A549 (cell line): ENCODE results near the gene SETDB1. TPM values are rescaled to one million over a fixed set of nuclear protein-coding genes. Genes with fewer than 3 reads are reported as not detected.
A peak's percentile ranks its signal among the peaks of the same experiment; 100 is the strongest.
"Not testable (repeated sequence)": the region's sequence is repeated elsewhere in the genome, so short reads cannot be mapped to it uniquely, and the experiment has no call there.

Experiments used
- ATAC-seq, 2 experiments: fragments of 200-7000 bp in 1 of 2; fragments of >200 bp in 1 of 2; cut with Nextera tagmentation in 1 of 2; cut with Tn5 transposase in 1 of 2; 3 replicates each; pipeline versions ENCODE4 v1.8.0 to v1.9.1; 2018 to 2020; ENCODE audit warnings: mild to moderate bottlenecking in 1 of 2, moderate library complexity in 1 of 2
- CTCF ChIA-PET: fragments of 300-600 bp; sonication (Branson Sonifier 250); formaldehyde crosslinking; extraction: SDS; loops from one replicate; lab custom pipeline; 2021; ENCODE audit warnings: antibody characterized with exemption, inconsistent platforms; lab: Yijun Ruan, JAX
- POLR2A ChIA-PET: fragments of 350-600 bp; formaldehyde crosslinking; extraction: SDS; loops from one replicate; lab custom pipeline; 2021; ENCODE audit warnings: antibody characterized with exemption, inconsistent platforms; lab: Yijun Ruan, JAX
- DNase-seq, 2 experiments: peaks; one replicate each; pipeline versions ENCODE4 v3.0.0 to v3.0.0-alpha.2; 2011 to 2016; ENCODE audit warnings: low read depth in 1 of 2, low spot score in 1 of 2
- FAIRE-seq: peaks from 2 replicates; lab custom pipeline; 2011; peaks lifted over from hg19 to GRCh38; lab: Jason Lieb, UNC
- H3K27ac ChIP-seq, 2 experiments: fragments of >200 bp; sonication (Bioruptor Twin); formaldehyde crosslinking; 3 replicates each; pipeline ENCODE4 v1.5.1; 2016 to 2017
- H3K4me1 ChIP-seq: fragments of >200 bp; sonication (Bioruptor Twin); formaldehyde crosslinking; 3 replicates; pipeline ENCODE4 v1.6.1; 2016
- H3K4me2 ChIP-seq: fragments of >200 bp; sonication (Bioruptor Twin); formaldehyde crosslinking; 3 replicates; pipeline ENCODE4 v1.6.1; 2016
- H3K4me3 ChIP-seq: fragments of >200 bp; sonication (Bioruptor Twin); formaldehyde crosslinking; 3 replicates; pipeline ENCODE4 v1.5.1; 2016
- H3K9me3 ChIP-seq: fragments of >200 bp; sonication (Bioruptor Twin); formaldehyde crosslinking; 3 replicates; pipeline ENCODE4 v1.6.1; 2016
- BHLHE40 ChIP-seq: IDR thresholded peaks from 2 replicates; pipeline ENCODE4 v1.6.1; 2012; ENCODE audit warnings: low read depth, low read length, inconsistent platforms
- CBX8 ChIP-seq: fragments of 200-600 bp; sonication (generic); IDR thresholded peaks from 2 replicates; pipeline ENCODE4 v1.6.1; 2016
- CHD2 ChIP-seq: fragments of 150-350 bp; IDR thresholded peaks from 2 replicates; pipeline ENCODE4 v1.6.1; 2014; ENCODE audit warnings: low read length; ENCODE audit not compliant: partially characterized antibody
- CHD4 ChIP-seq: fragments of 200-600 bp; sonication (generic); IDR thresholded peaks from 2 replicates; pipeline ENCODE4 v1.6.1; 2016; ENCODE audit warnings: antibody characterized with exemption, mild to moderate bottlenecking, borderline replicate concordance
- EHF ChIP-seq: fragments of 250-450 bp; sonication (Bioruptor Pico); IDR thresholded peaks from 2 replicates; pipeline ENCODE4 v1.5.0; 2020; ENCODE audit warnings: mild to moderate bottlenecking
- EHMT2 ChIP-seq: fragments of 200-600 bp; sonication (generic); IDR thresholded peaks from 2 replicates; pipeline ENCODE4 v1.6.1; 2016; ENCODE audit warnings: antibody characterized with exemption, low read depth, mild to moderate bottlenecking, moderate library complexity
- EP300 ChIP-seq, 2 experiments: fragments of >200 bp; sonication (Bioruptor Twin); formaldehyde crosslinking; IDR thresholded peaks; 2 replicates in 1 of 2; 3 replicates in 1 of 2; pipeline ENCODE4 v1.6.1; 2016 to 2017
- ESRRA ChIP-seq: fragments of 150-350 bp; IDR thresholded peaks from 2 replicates; pipeline ENCODE4 v1.6.1; 2014; ENCODE audit warnings: mild to moderate bottlenecking, low read length, borderline replicate concordance
- HDAC2 ChIP-seq: fragments of 200-600 bp; sonication (generic); IDR thresholded peaks from 2 replicates; pipeline ENCODE4 v1.6.1; 2016
- HOXA7 ChIP-seq: fragments of 250-450 bp; sonication (Bioruptor Pico); IDR thresholded peaks from 2 replicates; pipeline ENCODE4 v1.5.0; 2020; ENCODE audit warnings: mild to moderate bottlenecking, moderate library complexity
- JUN ChIP-seq, 2 experiments: fragments of >200 bp; sonication (Bioruptor Twin); formaldehyde crosslinking; IDR thresholded peaks; 2 replicates in 1 of 2; 3 replicates in 1 of 2; pipeline ENCODE4 v1.6.1; 2016 to 2017
- JUNB ChIP-seq: fragments of >200 bp; sonication (Bioruptor Twin); formaldehyde crosslinking; IDR thresholded peaks from 2 replicates; pipeline ENCODE4 v1.6.1; 2016
- KDM1A ChIP-seq: fragments of 200-600 bp; sonication (generic); IDR thresholded peaks from 2 replicates; pipeline ENCODE4 v1.6.1; 2016; ENCODE audit warnings: low read depth, mild to moderate bottlenecking
- MAFK ChIP-seq: fragments of 450-650 bp; IDR thresholded peaks from 2 replicates; pipeline ENCODE4 v1.6.1; 2014; ENCODE audit not compliant: partially characterized antibody
- PHF8 ChIP-seq: fragments of 200-600 bp; sonication (generic); IDR thresholded peaks from 2 replicates; pipeline ENCODE4 v1.6.1; 2016; ENCODE audit warnings: low read depth, mild to moderate bottlenecking, antibody characterized with exemption, moderate library complexity, borderline replicate concordance
- POLR2A ChIP-seq: IDR thresholded peaks from 2 replicates; pipeline ENCODE4 v1.6.1; 2012; ENCODE audit warnings: mild to moderate bottlenecking, low read length
- POLR2AphosphoS2 ChIP-seq: conservative IDR thresholded peaks from 2 replicates; pipeline ENCODE4 v1.6.1; 2012; ENCODE audit warnings: low read length, improper control_type of control experiment, inconsistent platforms
- RAD21 ChIP-seq, 2 experiments: fragments of >200 bp in 1 of 2; sonication (Bioruptor Twin) in 1 of 2; formaldehyde crosslinking in 1 of 2; IDR thresholded peaks in 1 of 2; conservative IDR thresholded peaks in 1 of 2; 2 replicates in 1 of 2; 3 replicates in 1 of 2; pipeline ENCODE4 v1.6.1; 2012 to 2018; ENCODE audit warnings: inconsistent platforms in 1 of 2
- RARB ChIP-seq: fragments of 250-450 bp; sonication (Bioruptor Pico); IDR thresholded peaks from 2 replicates; pipeline ENCODE4 v1.8.0; 2021; ENCODE audit warnings: mild to moderate bottlenecking, moderate library complexity
- TP53 ChIP-seq: fragments of 250-450 bp; sonication (Bioruptor Pico); IDR thresholded peaks from 2 replicates; pipeline ENCODE4 v1.5.0; 2021; ENCODE audit warnings: mild to moderate bottlenecking, moderate library complexity
- ZNF302 ChIP-seq: fragments of 250-450 bp; sonication (Bioruptor Pico); IDR thresholded peaks from 2 replicates; pipeline ENCODE4 v1.9.0; 2021; ENCODE audit warnings: inconsistent platforms, mild to moderate bottlenecking, moderate library complexity
- ZSCAN20 ChIP-seq: fragments of 250-450 bp; sonication (Bioruptor Pico); IDR thresholded peaks from 2 replicates; pipeline ENCODE4 v1.8.0; 2022; ENCODE audit warnings: mild to moderate bottlenecking, moderate library complexity
- WGBS: methylation state at CpG from one replicate; pipeline ENCODE4 v1.1.6; 2017; ENCODE audit errors: missing lambda C conversion rate; 5-methylcytosine and 5-hydroxymethylcytosine counted together
- polyA minus RNA-seq: library from RNA; depleted of rRNA, polyadenylated mRNA; stranded (reverse); fragments of >200 nt; gene quantifications from 2 replicates; pipeline ENCODE4 v1.2.3, GENCODE V29; 2011; rRNA and poly(A)+ RNA removed
- polyA plus RNA-seq, 4 experiments: library from polyadenylated mRNA; depleted of rRNA in 3 of 4; stranded (reverse); fragments of >200 nt; fragmentation: RNase III in 1 of 4; extraction: RNeasy Plus Mini Kit Qiagen cat#74134 plus additional on column Dnase treatment in 1 of 4; gene quantifications; 2 replicates in 3 of 4; 3 replicates in 1 of 4; pipeline ENCODE4 v1.2.3, GENCODE V29; 2011 to 2017
- TF ChIP-seq, protein P1 (sequence below): IDR thresholded peaks from 2 replicates; pipeline ENCODE4 v1.6.1; 2012
- TF ChIP-seq, protein P2 (sequence below): fragments of >200 bp; sonication (Bioruptor Twin); formaldehyde crosslinking; IDR thresholded peaks from 3 replicates; pipeline ENCODE4 v1.5.1; 2016
- TF ChIP-seq, protein P3 (sequence below): fragments of 450-650 bp; IDR thresholded peaks from 2 replicates; pipeline ENCODE4 v1.6.1; 2014; ENCODE audit warnings: antibody characterized with exemption
- TF ChIP-seq, protein P4 (sequence below): fragments of >200 bp; sonication (Bioruptor Twin); formaldehyde crosslinking; IDR thresholded peaks from 3 replicates; pipeline ENCODE4 v1.6.1; 2016
- TF ChIP-seq, protein P5 (sequence below): fragments of >200 bp; sonication (Bioruptor Twin); formaldehyde crosslinking; IDR thresholded peaks from 2 replicates; pipeline ENCODE4 v1.6.1; 2016

The SETDB1 gene
- polyA plus RNA-seq (2011; rRNA removed) (48.8 and 56.9 TPM in 2 replicates), polyA plus RNA-seq (2017; fragmentation: RNase III; extraction: RNeasy Plus Mini Kit Qiagen cat#74134 plus additional on column Dnase treatment) (25.1 to 27.6 TPM (median 25.2 TPM) in 3 replicates), polyA minus RNA-seq (55.3 and 58.4 TPM in 2 replicates)
- polyA plus RNA-seq (2012; cell fraction: cytosol; rRNA removed) = 16.8 and 18.9 TPM in 2 replicates
- 32.0 and 46.3 TPM in 2 replicates for polyA plus RNA-seq (2012; cell fraction: nucleus; rRNA removed)

DNA sequence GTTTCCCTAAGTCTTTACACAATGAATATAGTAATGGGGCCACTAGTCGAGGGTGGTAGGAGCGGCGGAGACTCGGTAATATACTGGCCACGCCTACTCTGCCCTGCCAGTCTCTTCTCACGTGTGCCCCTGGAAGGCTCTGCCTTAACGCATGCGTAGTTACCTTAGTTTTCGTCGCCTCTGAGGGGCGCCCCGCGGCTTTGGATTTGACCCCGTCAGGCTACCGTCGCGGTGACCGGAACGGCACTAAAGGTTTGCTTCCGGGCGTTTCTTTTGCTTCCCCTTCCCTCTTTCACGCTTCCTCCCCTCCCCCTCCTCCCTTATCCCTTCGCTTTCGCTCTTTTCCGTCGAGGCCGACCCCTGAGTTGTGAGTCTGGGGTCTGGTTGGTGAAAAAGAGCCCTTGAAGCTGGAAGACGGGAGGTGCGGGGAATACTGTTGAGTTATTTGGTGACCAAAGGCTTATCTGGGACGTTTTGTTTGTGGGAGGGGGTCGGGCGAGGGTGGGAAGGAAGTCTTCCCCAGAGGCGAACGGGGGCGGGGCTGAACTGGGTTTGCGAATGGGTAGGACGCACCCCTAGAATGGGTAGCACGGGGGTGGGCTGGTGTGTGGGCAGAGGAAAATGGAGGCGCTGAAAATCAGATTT, at the start of gene SETDB1:
Gene SETDB1, plus strand, starts transcription at position 267 of the 645 bp plus-strand sequence. CDS start 1,352 bp downstream, outside the sequence.
- POLR2A ChIA-PET = interaction anchor here (0.6 to 2.0 kb wide), 2 partner anchors 49 to 563 kb away, joined by 3 to 6 read pairs; partner anchors contain the start of genes ARNT and RPRD2
- peak within 1 kb of the TSS; percentile 62 for H3K4me3 ChIP-seq
- H3K4me2 ChIP-seq = peak within 1 kb of the TSS; percentile 75
- CTCF ChIA-PET = interaction anchor here (1.0 to 1.2 kb wide), 2 partner anchors 43 to 55 kb away, joined by 3 read pairs; partner anchors contain the start of gene ANXA9
- ATAC-seq (peak; percentile 96), FAIRE-seq (no peak), DNase-seq (peak; percentile 85 to 98)
- peak within 1 kb of the TSS; percentile 91 to 95 for H3K27ac ChIP-seq
- 1% methylated on average over 39 of the region's 39 CpGs for WGBS
- TF ChIP-seq, protein P1, sequence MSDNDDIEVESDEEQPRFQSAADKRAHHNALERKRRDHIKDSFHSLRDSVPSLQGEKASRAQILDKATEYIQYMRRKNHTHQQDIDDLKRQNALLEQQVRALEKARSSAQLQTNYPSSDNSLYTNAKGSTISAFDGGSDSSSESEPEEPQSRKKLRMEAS = peak; percentile 89
- TF ChIP-seq HDAC2 (no peak), RARB (CRISPR knock-in tag) (no peak), HOXA7 (CRISPR knock-in tag) (no peak), POLR2AphosphoS2 (no peak), BHLHE40 (peak; percentile 69), ZNF302 (CRISPR knock-in tag) (no peak), EHF (CRISPR knock-in tag) (peak; percentile 68; the same call in 1 of the 2 replicates), CHD2 (peak; percentile 43), JUN (IDR thresholded peaks at IDR 0.05) (peak; percentile 79 to 94; a peak in 4 of 5 replicates), POLR2A (peak; percentile 35), PHF8 (peak; percentile 72; the same call in 1 of the 2 replicates)
- TF ChIP-seq, protein P2, sequence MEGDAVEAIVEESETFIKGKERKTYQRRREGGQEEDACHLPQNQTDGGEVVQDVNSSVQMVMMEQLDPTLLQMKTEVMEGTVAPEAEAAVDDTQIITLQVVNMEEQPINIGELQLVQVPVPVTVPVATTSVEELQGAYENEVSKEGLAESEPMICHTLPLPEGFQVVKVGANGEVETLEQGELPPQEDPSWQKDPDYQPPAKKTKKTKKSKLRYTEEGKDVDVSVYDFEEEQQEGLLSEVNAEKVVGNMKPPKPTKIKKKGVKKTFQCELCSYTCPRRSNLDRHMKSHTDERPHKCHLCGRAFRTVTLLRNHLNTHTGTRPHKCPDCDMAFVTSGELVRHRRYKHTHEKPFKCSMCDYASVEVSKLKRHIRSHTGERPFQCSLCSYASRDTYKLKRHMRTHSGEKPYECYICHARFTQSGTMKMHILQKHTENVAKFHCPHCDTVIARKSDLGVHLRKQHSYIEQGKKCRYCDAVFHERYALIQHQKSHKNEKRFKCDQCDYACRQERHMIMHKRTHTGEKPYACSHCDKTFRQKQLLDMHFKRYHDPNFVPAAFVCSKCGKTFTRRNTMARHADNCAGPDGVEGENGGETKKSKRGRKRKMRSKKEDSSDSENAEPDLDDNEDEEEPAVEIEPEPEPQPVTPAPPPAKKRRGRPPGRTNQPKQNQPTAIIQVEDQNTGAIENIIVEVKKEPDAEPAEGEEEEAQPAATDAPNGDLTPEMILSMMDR = no peak
- TF ChIP-seq, protein P3, sequence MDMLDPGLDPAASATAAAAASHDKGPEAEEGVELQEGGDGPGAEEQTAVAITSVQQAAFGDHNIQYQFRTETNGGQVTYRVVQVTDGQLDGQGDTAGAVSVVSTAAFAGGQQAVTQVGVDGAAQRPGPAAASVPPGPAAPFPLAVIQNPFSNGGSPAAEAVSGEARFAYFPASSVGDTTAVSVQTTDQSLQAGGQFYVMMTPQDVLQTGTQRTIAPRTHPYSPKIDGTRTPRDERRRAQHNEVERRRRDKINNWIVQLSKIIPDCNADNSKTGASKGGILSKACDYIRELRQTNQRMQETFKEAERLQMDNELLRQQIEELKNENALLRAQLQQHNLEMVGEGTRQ = peak; percentile 66
- peaks cover 4% of the 10 kb centered on the region; the same call in 2 of the 3 replicates for H3K9me3 ChIP-seq
- peaks cover 16% of the 10 kb centered on the region; the same call in 2 of the 3 replicates for H3K4me1 ChIP-seq

DNA sequence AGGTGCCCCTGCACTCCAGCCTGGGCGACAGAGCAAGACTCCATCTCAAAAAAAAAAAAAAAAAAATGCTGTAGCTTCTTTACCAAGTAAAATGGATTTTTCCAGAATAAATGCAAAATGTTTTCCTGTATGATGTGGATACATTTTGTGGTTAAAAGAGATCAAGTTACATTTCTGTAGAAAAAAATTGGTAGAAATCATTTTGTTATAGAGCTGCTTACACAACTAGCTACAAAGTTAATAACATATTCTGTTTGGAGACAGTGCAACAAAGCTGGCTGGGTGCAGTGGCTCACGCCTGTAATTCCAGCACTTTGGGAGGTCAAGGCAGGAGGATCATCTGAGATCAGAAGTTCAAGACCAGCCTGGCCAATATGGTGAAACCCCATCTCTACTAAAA, 47.2 kb upstream of the SETDB1 start:
- not testable (repeated sequence) for ATAC-seq, FAIRE-seq, H3K9me3 ChIP-seq, H3K4me3 ChIP-seq, H3K4me2 ChIP-seq, DNase-seq
- Histone ChIP-seq H3K4me1 (peaks cover 32% of the 10 kb centered on the region), H3K27ac (peak overlapping the region in 1 of 2 experiments; percentile 48; a peak in 1 of 6 replicates)
- CTCF ChIA-PET = interaction anchor here (0.7 to 7.0 kb wide), 4 partner anchors 44 to 597 kb away, joined by 3 to 41 read pairs (median 4); no protein-coding TSS in a partner anchor
- WGBS = 90% methylated on average over 2 of the region's 2 CpGs
- POLR2A ChIA-PET = interaction anchor here (0.7 kb wide), 1 partner anchor 13 kb away, joined by 8 read pairs; no protein-coding TSS in a partner anchor

DNA sequence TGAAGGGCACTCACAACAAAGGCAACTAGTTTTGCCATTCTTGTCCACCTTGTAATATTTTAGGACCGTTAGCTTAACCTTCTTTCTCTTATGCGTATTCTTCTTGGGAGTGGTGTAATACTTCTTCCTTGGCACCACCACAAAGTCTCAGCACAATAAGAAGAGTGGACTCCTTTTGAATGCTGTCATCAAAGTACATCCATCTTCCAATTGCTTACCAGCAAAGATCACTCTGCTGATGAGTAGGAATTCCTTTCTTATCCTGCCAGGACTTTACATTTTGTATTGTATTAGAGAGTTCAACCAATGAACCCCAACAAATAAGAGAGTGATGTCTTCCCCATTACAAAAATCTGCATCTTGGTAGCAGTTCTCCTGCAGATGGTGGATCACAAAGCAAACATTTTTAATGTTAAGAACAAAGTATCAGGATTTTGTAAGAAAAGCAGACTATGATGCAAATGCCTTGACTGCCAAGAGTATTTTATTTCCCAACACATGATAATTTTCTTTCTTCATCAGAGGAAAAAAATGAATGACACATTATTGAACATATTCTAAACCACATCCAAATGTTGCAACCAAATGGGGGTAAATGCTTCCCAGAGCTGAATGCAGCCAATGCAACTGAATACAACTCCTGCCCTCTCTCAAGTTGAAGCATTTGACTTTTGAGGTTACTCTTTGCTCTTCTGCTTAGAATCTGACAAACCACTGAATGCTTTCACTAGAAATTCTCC, 44.7 kb upstream of the SETDB1 start:
- Histone ChIP-seq H3K27ac (peak overlapping the region; percentile 4 to 82; a peak in 5 of 6 replicates), H3K4me3 (no peak overlapping the region), H3K4me2 (peak overlapping the region; percentile 47), H3K4me1 (peaks cover 17% of the 10 kb centered on the region; the same call in 2 of the 3 replicates), H3K9me3 (no peaks in the 10 kb centered on the region)
- ChIA-PET POLR2A (no interaction called here), CTCF (interaction anchor here (1.0 to 7.0 kb wide), 2 partner anchors 37 to 41 kb away, joined by 3 to 41 read pairs; no protein-coding TSS in a partner anchor)
- WGBS = 51% methylated on average over 2 of the region's 2 CpGs
- FAIRE-seq = no peak
- ATAC-seq = 0 out of 6 replicates have a peak, but pooled peaks of 1 of the 2 experiments have one; percentile 32
- peak in 1 of 2 experiments; percentile 20 for DNase-seq
- TF ChIP-seq EHMT2 = no peak
- TF ChIP-seq JUNB = peak; percentile 46; the same call in 1 of the 2 replicates
- TF ChIP-seq ZSCAN20 (CRISPR knock-in tag) = no peak
- TF ChIP-seq CHD2 = no peak
- no peak for TF ChIP-seq CBX8
- TF ChIP-seq, protein P4, sequence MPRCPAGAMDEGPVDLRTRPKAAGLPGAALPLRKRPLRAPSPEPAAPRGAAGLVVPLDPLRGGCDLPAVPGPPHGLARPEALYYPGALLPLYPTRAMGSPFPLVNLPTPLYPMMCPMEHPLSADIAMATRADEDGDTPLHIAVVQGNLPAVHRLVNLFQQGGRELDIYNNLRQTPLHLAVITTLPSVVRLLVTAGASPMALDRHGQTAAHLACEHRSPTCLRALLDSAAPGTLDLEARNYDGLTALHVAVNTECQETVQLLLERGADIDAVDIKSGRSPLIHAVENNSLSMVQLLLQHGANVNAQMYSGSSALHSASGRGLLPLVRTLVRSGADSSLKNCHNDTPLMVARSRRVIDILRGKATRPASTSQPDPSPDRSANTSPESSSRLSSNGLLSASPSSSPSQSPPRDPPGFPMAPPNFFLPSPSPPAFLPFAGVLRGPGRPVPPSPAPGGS = 0 out of 3 replicates have a peak, but pooled peaks have one; percentile 25
- TF ChIP-seq RAD21 (conservative IDR thresholded peaks at IDR 0.05 in 1 of 2, IDR thresholded peaks at IDR 0.05 in 1 of 2) = no peak
- no peak for TF ChIP-seq TP53 (CRISPR knock-in tag)
- no peak for TF ChIP-seq CHD4
- TF ChIP-seq, protein P5, sequence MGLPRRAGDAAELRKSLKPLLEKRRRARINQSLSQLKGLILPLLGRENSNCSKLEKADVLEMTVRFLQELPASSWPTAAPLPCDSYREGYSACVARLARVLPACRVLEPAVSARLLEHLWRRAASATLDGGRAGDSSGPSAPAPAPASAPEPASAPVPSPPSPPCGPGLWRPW = peak; percentile 84; the same call in 1 of the 2 replicates
- TF ChIP-seq EP300 (IDR thresholded peaks at IDR 0.05) = peak; percentile 31 to 52; a peak in 2 of 5 replicates
- no peak for TF ChIP-seq KDM1A
- no peak for TF ChIP-seq ESRRA
- no peak for TF ChIP-seq MAFK
